H9 (cell line): ENCODE measurements around the gene EHBP1. TPM values are rescaled to one million over a fixed set of nuclear protein-coding genes. Genes with fewer than 3 reads are reported as not detected.

Source experiments
- DNase-seq: peaks from one replicate; pipeline ENCODE4 v3.0.0-alpha.2; 2017
- H2AFZ ChIP-seq: one replicate; pipeline ENCODE4 v1.6.1; 2013; ENCODE audit warnings: mild to moderate bottlenecking, low read length, control low read depth, moderate library complexity
- H2AK5ac ChIP-seq: 2 replicates; pipeline ENCODE4 v1.6.1; 2013; ENCODE audit warnings: low read length, control low read depth, mixed read lengths; ENCODE audit not compliant: insufficient read length
- H2BK120ac ChIP-seq: one replicate; pipeline ENCODE4 v1.6.1; 2013; ENCODE audit warnings: low read depth, mild to moderate bottlenecking, low read length, control low read depth, inconsistent platforms; ENCODE audit not compliant: poor library complexity, severe bottlenecking
- H2BK12ac ChIP-seq: 2 replicates; pipeline ENCODE4 v1.6.1; 2013; ENCODE audit warnings: low read length, control low read depth, mixed read lengths, low read depth; ENCODE audit not compliant: insufficient read length
- H2BK15ac ChIP-seq: 2 replicates; pipeline ENCODE4 v1.6.1; 2013; ENCODE audit warnings: low read depth, low read length, control low read depth
- H2BK20ac ChIP-seq: one replicate; pipeline ENCODE4 v1.6.1; 2013; ENCODE audit warnings: low read depth, mild to moderate bottlenecking, low read length, control low read depth, inconsistent platforms; ENCODE audit not compliant: poor library complexity, severe bottlenecking
- H2BK5ac ChIP-seq: 2 replicates; pipeline ENCODE4 v1.6.1; 2013; ENCODE audit warnings: low read length, control low read depth, mixed read lengths; ENCODE audit not compliant: insufficient read length
- H3K14ac ChIP-seq: 2 replicates; pipeline ENCODE4 v1.6.1; 2013; ENCODE audit warnings: low read length, control low read depth; ENCODE audit not compliant: insufficient read depth
- H3K18ac ChIP-seq: 2 replicates; pipeline ENCODE4 v1.6.1; 2013; ENCODE audit warnings: low read depth, mild to moderate bottlenecking, mixed read lengths, low read length, control low read depth; ENCODE audit not compliant: insufficient read length
- H3K23ac ChIP-seq: 2 replicates; pipeline ENCODE4 v1.6.1; 2013; ENCODE audit warnings: low read length, control low read depth, mixed read lengths, low read depth; ENCODE audit not compliant: insufficient read length
- H3K23me2 ChIP-seq: 2 replicates; pipeline ENCODE4 v1.6.1; 2013; ENCODE audit warnings: low read depth, mild to moderate bottlenecking, mixed read lengths, low read length, control low read depth; ENCODE audit not compliant: insufficient read length, poor library complexity, severe bottlenecking
- H3K27ac ChIP-seq: 2 replicates; pipeline ENCODE4 v1.5.1; 2013; ENCODE audit warnings: low read length, control low read depth, mixed read lengths, low read depth; ENCODE audit not compliant: insufficient read length
- H3K27me3 ChIP-seq: 2 replicates; pipeline ENCODE4 v1.6.1; 2013; ENCODE audit warnings: low read length, control low read depth, inconsistent platforms; ENCODE audit not compliant: insufficient read depth
- H3K4ac ChIP-seq: 2 replicates; pipeline ENCODE4 v1.6.1; 2013; ENCODE audit warnings: low read depth, mild to moderate bottlenecking, control low read depth, inconsistent platforms, low read length, moderate library complexity
- H3K4me1 ChIP-seq: 2 replicates; pipeline ENCODE4 v1.6.1; 2013; ENCODE audit warnings: low read length, control low read depth, inconsistent platforms; ENCODE audit not compliant: insufficient read depth
- H3K4me2 ChIP-seq: 2 replicates; pipeline ENCODE4 v1.6.1; 2013; ENCODE audit warnings: low read length, control low read depth, mixed read lengths; ENCODE audit not compliant: insufficient read length, insufficient read depth
- H3K56ac ChIP-seq: 2 replicates; pipeline ENCODE4 v1.6.1; 2013; ENCODE audit warnings: low read depth, mild to moderate bottlenecking, mixed read lengths, low read length, control low read depth; ENCODE audit not compliant: insufficient read length
- H3K79me1 ChIP-seq: 2 replicates; pipeline ENCODE4 v1.6.1; 2013; ENCODE audit warnings: low read depth, mild to moderate bottlenecking, moderate library complexity, low read length, control low read depth, inconsistent platforms; ENCODE audit not compliant: insufficient read depth, poor library complexity, severe bottlenecking
- H3K79me2 ChIP-seq: 2 replicates; pipeline ENCODE4 v1.6.1; 2013; ENCODE audit warnings: low read length, control low read depth, inconsistent platforms; ENCODE audit not compliant: insufficient read depth
- H3K9ac ChIP-seq: 2 replicates; pipeline ENCODE4 v1.6.1; 2013; ENCODE audit warnings: low read length, control low read depth, mixed read lengths; ENCODE audit not compliant: insufficient read length; ENCODE audit errors: extremely low read depth
- H3K9me3 ChIP-seq: one replicate; pipeline ENCODE4 v1.6.1; 2013; ENCODE audit warnings: low read depth, low read length, inconsistent platforms; ENCODE audit not compliant: control insufficient read depth
- H3T11ph ChIP-seq: one replicate; pipeline ENCODE4 v1.6.1; 2013; ENCODE audit warnings: mild to moderate bottlenecking, low read length, control low read depth, inconsistent platforms
- H4K20me1 ChIP-seq: one replicate; pipeline ENCODE4 v1.6.1; 2013; ENCODE audit not compliant: control insufficient read depth, insufficient read length, insufficient read depth
- H4K5ac ChIP-seq: 2 replicates; pipeline ENCODE4 v1.6.1; 2013; ENCODE audit warnings: low read depth, mild to moderate bottlenecking, mixed read lengths, low read length, control low read depth; ENCODE audit not compliant: insufficient read length
- H4K8ac ChIP-seq: replicated peaks from 2 replicates; pipeline ENCODE4 v1.6.1; 2013; ENCODE audit warnings: low read length, control low read depth, mixed read lengths, low read depth; ENCODE audit not compliant: insufficient read length
- H4K91ac ChIP-seq: 2 replicates; pipeline ENCODE4 v1.6.1; 2013; ENCODE audit warnings: low read depth, mild to moderate bottlenecking, moderate library complexity, mixed read lengths, low read length, control low read depth; ENCODE audit not compliant: insufficient read length
- H3K27ac Mint-ChIP-seq, 3 experiments: 2 replicates in 2 of 3; 3 replicates in 1 of 3; pipeline ENCODE4 v1.8.0; 2020 to 2021; ENCODE audit warnings: mixed read lengths in 3 of 3, mild to moderate bottlenecking in 1 of 3, moderate library complexity in 1 of 3
- H3K27me3 Mint-ChIP-seq: 2 replicates; pipeline ENCODE4 v1.8.0; 2021; ENCODE audit warnings: low read depth, mild to moderate bottlenecking, moderate library complexity, mixed read lengths
- H3K36me3 Mint-ChIP-seq, 3 experiments: 2 replicates in 2 of 3; 3 replicates in 1 of 3; pipeline ENCODE4 v1.8.0; 2020 to 2021; ENCODE audit warnings: low read depth in 3 of 3, mixed read lengths in 3 of 3; ENCODE audit not compliant: insufficient read depth in 1 of 3
- H3K4me1 Mint-ChIP-seq, 2 experiments: 2 replicates each; pipeline ENCODE4 v1.8.0; 2020; ENCODE audit warnings: mixed read lengths in 2 of 2
- H3K4me3 Mint-ChIP-seq, 2 experiments: 2 replicates in 1 of 2; 3 replicates in 1 of 2; pipeline ENCODE4 v1.8.0; 2020 to 2021; ENCODE audit warnings: mild to moderate bottlenecking in 2 of 2, mixed read lengths in 2 of 2, moderate library complexity in 1 of 2
- H3K9me3 Mint-ChIP-seq, 2 experiments: 2 replicates in 1 of 2; 3 replicates in 1 of 2; pipeline ENCODE4 v1.8.0; 2020; ENCODE audit warnings: mild to moderate bottlenecking in 2 of 2, mixed read lengths in 2 of 2, moderate library complexity in 1 of 2
- CTCF ChIP-seq: fragments of 200-600 bp; sonication (generic); conservative IDR thresholded peaks from 3 replicates; pipeline ENCODE4 v1.8.0; 2021; ENCODE audit warnings: antibody characterized with exemption, mild to moderate bottlenecking
- WGBS: extraction: QIAGEN DNeasy Blood & Tissue Kit; methylation state at CpG from one replicate; pipeline ENCODE4 v1.1.7; 2013; ENCODE audit warnings: missing lambda C conversion rate, low lambda C conversion rate, mixed read lengths; ENCODE audit not compliant: insufficient read length; ENCODE audit errors: extremely low coverage; 5-methylcytosine and 5-hydroxymethylcytosine counted together
- total RNA-seq: library from RNA; stranded (reverse); gene quantifications from 2 replicates; pipeline ENCODE4 v1.2.1, GENCODE V29; 2021

The EHBP1 gene
- total RNA-seq, 1 experiment from 2014 or later = 35.6 TPM

DNA sequence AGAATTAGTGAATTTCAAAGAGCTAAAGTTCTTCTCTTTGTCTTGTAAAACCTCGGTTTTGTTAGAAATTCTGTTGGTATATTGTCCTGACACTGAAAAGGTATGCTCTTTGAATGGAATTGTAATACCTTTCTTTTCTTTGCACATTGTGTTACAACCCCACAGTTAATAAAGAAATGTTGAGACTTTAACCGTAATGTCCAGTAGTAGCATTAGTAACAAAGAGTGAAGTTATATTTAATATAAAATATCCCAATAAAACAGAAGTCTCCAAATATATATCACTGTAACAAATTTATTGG is 69.8 kb downstream of the EHBP1 start:
- Histone ChIP-seq H3K79me1 (no peaks in the 10 kb centered on the region), H2BK20ac (no peak overlapping the region), H3K23me2 (no peaks in the 10 kb centered on the region), H2BK15ac (no peak overlapping the region), H2BK12ac (no peak overlapping the region), H3K14ac (no peak overlapping the region), H4K91ac (no peak overlapping the region), H4K8ac (no peak overlapping the region), H2BK120ac (no peak overlapping the region), H3K23ac (no peak overlapping the region), H2BK5ac (no peak overlapping the region), H4K20me1 (no peaks in the 10 kb centered on the region), H3K27ac (no peak overlapping the region), H3K27me3 (no peaks in the 10 kb centered on the region), H3T11ph (no peak overlapping the region), H3K79me2 (no peaks in the 10 kb centered on the region), H3K4me1 (no peaks in the 10 kb centered on the region), H3K9ac (no peak overlapping the region), H3K4me2 (no peak overlapping the region), H3K56ac (no peak overlapping the region), H3K18ac (no peak overlapping the region), H2AFZ (no peak overlapping the region), H2AK5ac (no peak overlapping the region), H4K5ac (no peak overlapping the region), H3K9me3 (no peaks in the 10 kb centered on the region), H3K4ac (no peak overlapping the region)
- H3K4me1 Mint-ChIP-seq = peaks cover 11 to 22% of the 10 kb centered on the region in 2 experiments
- H3K27me3 Mint-ChIP-seq = no peaks in the 10 kb centered on the region
- peaks cover 0 to 2% of the 10 kb centered on the region in 2 experiments; a peak in 1 of 5 replicates for H3K9me3 Mint-ChIP-seq
- DNase-seq = no peak
- no peak overlapping the region for H3K4me3 Mint-ChIP-seq
- peak; percentile 5; the same call in 1 of the 3 replicates for TF ChIP-seq CTCF
- WGBS = no CpG with 5 or more reads among the region's 2 CpGs
- no peak overlapping the region for H3K27ac Mint-ChIP-seq
- peaks cover 0 to 5% (median under 1%) of the 10 kb centered on the region in 3 experiments; a peak in 4 of 7 replicates for H3K36me3 Mint-ChIP-seq
